Gastrocnemius medialis (tissue), 4 donors: ENCODE measurements around the gene FAM117B. TPM values are rescaled to one million over a fixed set of nuclear protein-coding genes. Genes with fewer than 3 reads are reported as not detected.

Experiments
- ATAC-seq, 2 donors: fragments of 150-250 bp; one replicate each; pipeline ENCODE4 v1.9.1; 2016
- DNase-seq, 2 donors: peaks; one replicate each; pipeline ENCODE4 v3.0.0-alpha.2; 2019
- H3K27ac ChIP-seq, 4 donors: fragments of 200-600 bp; sonication (generic); 1 replicate in 1 of 4; 2 replicates in 3 of 4; pipeline ENCODE4 v1.5.1; 2016 to 2018; ENCODE audit warnings: mild to moderate bottlenecking in 2 of 4, moderate library complexity in 1 of 4
- H3K27me3 ChIP-seq, 3 donors: fragments of 200-600 bp; sonication (generic) in 2 of 3; 1 replicate in 1 of 3; 2 replicates in 2 of 3; pipeline versions ENCODE4 v1.5.1 to v1.6.0; 2016 to 2019; ENCODE audit warnings: mild to moderate bottlenecking in 1 of 3, moderate library complexity in 1 of 3
- H3K36me3 ChIP-seq, 2 donors: fragments of 200-600 bp; sonication (generic) in 1 of 2; one replicate each; pipeline ENCODE4 v1.5.1; 2017 to 2018
- H3K4me1 ChIP-seq, 2 donors: fragments of 200-600 bp; sonication (generic) in 1 of 2; one replicate each; pipeline ENCODE4 v1.5.1; 2016 to 2017; ENCODE audit warnings: mild to moderate bottlenecking in 2 of 2
- H3K4me3 ChIP-seq, 4 donors: fragments of 200-600 bp; sonication (generic) in 3 of 4; 1 replicate in 1 of 4; 2 replicates in 3 of 4; pipeline ENCODE4 v1.5.1; 2016 to 2019; ENCODE audit warnings: mild to moderate bottlenecking in 2 of 4
- H3K9me3 ChIP-seq, 3 donors: fragments of 200-600 bp; sonication (generic) in 2 of 3; 1 replicate in 1 of 3; 2 replicates in 2 of 3; pipeline ENCODE4 v1.5.1; 2016 to 2019
- CTCF ChIP-seq, 5 experiments: fragments of 450-650 bp in 3 of 5; fragments of 200-600 bp in 2 of 5; sonication (generic) in 2 of 5; IDR thresholded peaks in 4 of 5; conservative IDR thresholded peaks in 1 of 5; 1 replicate in 4 of 5; 2 replicates in 1 of 5; pipeline ENCODE4 v1.5.1; 2016 to 2019; ENCODE audit warnings: antibody characterized with exemption in 5 of 5, mild to moderate bottlenecking in 3 of 5, moderate library complexity in 3 of 5
- POLR2A ChIP-seq, 2 donors: fragments of 450-650 bp; IDR thresholded peaks; one replicate each; pipeline ENCODE4 v1.6.1; 2017; ENCODE audit warnings: antibody characterized with exemption in 2 of 2, mild to moderate bottlenecking in 2 of 2, moderate library complexity in 2 of 2
- in situ Hi-C, 4 donors: fragments of 200-750 bp; cut with MboI; loops; one replicate each; pipeline versions ENCODE4 v1.15.0 to v1.8.0; 2017; ENCODE audit warnings: low sequenced_read_pairs in 4 of 4
- intact Hi-C: fragments of 100-400 bp; cut with DNase I; formaldehyde crosslinking; loops from one replicate; pipeline ENCODE4 v1.15.1; 2023; ENCODE audit warnings: low total_unique reads
- total RNA-seq, 4 donors: library from RNA; depleted of rRNA; stranded (reverse); fragments of >200 nt; gene quantifications; one replicate each; pipeline versions ENCODE4 v1.1.0 to v1.2.3, GENCODE V29; 2016

The FAM117B gene
- total RNA-seq, 4 donors from 2014 or later = 1.5 to 4.5 (median 2.9) TPM

DNA sequence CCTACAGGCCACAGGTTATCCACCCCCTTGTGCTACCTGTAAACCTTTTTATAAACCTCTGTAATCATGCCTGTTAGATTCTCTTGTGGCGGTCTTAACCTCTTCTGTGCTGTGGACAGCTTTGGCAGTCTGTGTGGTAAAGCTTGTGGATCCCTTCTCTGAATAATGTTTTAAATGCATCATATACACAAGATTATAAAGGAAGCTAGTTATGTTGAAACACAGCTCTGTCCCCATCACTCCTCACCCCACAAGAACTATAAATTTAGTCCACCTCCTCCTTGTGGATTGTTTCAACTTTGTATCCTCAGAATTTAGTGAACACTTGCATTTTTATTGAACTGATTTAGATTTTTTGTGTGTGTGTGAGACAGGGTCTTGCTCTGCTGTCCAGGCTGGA is 129.1 kb downstream of the FAM117B start:
- H3K27me3 ChIP-seq = no peaks in the 10 kb centered on the region
- H3K9me3 ChIP-seq = no peaks in the 10 kb centered on the region
- in situ Hi-C loops = no loop called here
- peaks cover 0 to 19% of the 10 kb centered on the region in 2 donors for H3K36me3 ChIP-seq
- DNase-seq (no peak), ATAC-seq (no peak)
- no peak for TF ChIP-seq POLR2A (IDR thresholded peaks at IDR 0.05)
- no peak for TF ChIP-seq CTCF (IDR thresholded peaks at IDR 0.05 in 4 of 5, conservative IDR thresholded peaks at IDR 0.05 in 1 of 5)
- H3K4me1 ChIP-seq = no peaks in the 10 kb centered on the region
- intact Hi-C loops = no loop called here
- no peak overlapping the region for H3K27ac ChIP-seq
- no peak overlapping the region for H3K4me3 ChIP-seq

DNA sequence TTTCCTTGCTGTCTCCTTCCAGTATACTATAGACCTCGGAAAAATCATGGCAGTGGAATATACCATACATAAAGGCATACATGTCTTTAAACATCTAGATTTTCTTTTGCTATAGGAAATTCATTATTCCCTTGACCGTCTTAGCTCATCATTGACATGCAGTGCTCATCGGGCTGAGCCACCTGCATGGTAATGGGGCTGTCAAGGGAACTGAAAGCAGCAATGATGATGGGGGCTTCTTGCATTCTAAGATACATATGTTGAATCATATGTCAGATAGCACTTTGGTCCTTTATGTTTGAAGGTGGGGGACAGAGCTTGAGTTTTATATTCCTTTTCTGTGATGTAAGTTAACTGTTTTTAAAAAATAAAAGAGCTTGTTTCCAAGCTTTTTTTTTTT is 130.2 kb downstream of the FAM117B start:
- DNase-seq (no peak), ATAC-seq (no peak)
- no peak for TF ChIP-seq CTCF (IDR thresholded peaks at IDR 0.05 in 4 of 5, conservative IDR thresholded peaks at IDR 0.05 in 1 of 5)
- no peak for TF ChIP-seq POLR2A (IDR thresholded peaks at IDR 0.05)
- H3K27me3 ChIP-seq = no peaks in the 10 kb centered on the region
- H3K9me3 ChIP-seq = no peaks in the 10 kb centered on the region
- intact Hi-C loops = no loop called here
- peaks cover 0 to 15% of the 10 kb centered on the region in 2 donors for H3K36me3 ChIP-seq
- H3K4me3 ChIP-seq = no peak overlapping the region
- H3K27ac ChIP-seq = no peak overlapping the region
- no peaks in the 10 kb centered on the region for H3K4me1 ChIP-seq
- in situ Hi-C loops = no loop called here

DNA sequence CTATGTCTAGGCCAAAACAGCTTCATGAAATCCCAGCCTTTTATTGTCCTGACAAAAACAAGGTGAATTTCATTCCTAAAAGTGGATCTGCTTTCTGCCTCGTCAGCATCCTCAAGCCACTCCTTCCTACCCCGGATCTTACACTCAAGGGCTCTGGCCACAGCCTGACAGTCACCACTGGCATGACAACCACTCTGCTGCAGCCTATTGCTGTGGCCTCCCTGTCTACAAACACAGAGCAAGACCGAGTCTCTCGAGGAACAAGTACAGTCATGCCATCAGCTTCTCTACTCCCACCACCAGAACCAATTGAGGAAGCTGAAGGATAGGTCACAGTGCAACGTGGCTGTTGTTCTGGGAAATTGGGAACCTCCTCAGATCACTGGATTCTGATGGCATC is 130.7 kb downstream of the FAM117B start:
- intact Hi-C loops (no loop called here), in situ Hi-C loops (no loop called here)
- H3K27me3 ChIP-seq = no peaks in the 10 kb centered on the region
- DNase-seq (no peak), ATAC-seq (no peak)
- peaks cover 0 to 14% of the 10 kb centered on the region in 2 donors for H3K36me3 ChIP-seq
- TF ChIP-seq POLR2A (IDR thresholded peaks at IDR 0.05) (no peak), CTCF (IDR thresholded peaks at IDR 0.05 in 4 of 5, conservative IDR thresholded peaks at IDR 0.05 in 1 of 5) (no peak)
- no peaks in the 10 kb centered on the region for H3K9me3 ChIP-seq
- H3K4me3 ChIP-seq = no peak overlapping the region
- H3K27ac ChIP-seq = no peak overlapping the region
- H3K4me1 ChIP-seq = no peaks in the 10 kb centered on the region

GRCh38 chr2:202768273-202768672 is 133.5 kb downstream of the FAM117B start:
- no peak overlapping the region for H3K27ac ChIP-seq
- H3K4me1 ChIP-seq = no peaks in the 10 kb centered on the region
- intact Hi-C loops = no loop called here
- peaks cover 0 to 9% of the 10 kb centered on the region in 2 donors for H3K36me3 ChIP-seq
- no peaks in the 10 kb centered on the region for H3K27me3 ChIP-seq
- H3K4me3 ChIP-seq = no peak overlapping the region
- TF ChIP-seq POLR2A (IDR thresholded peaks at IDR 0.05) (no peak), CTCF (IDR thresholded peaks at IDR 0.05 in 4 of 5, conservative IDR thresholded peaks at IDR 0.05 in 1 of 5) (no peak)
- ATAC-seq (no peak), DNase-seq (no peak)
- in situ Hi-C loops = no loop called here
- H3K9me3 ChIP-seq = no peaks in the 10 kb centered on the region

GRCh38 chr2:202769201-202769600 is 134.4 kb downstream of the FAM117B start:
- no peak for ATAC-seq

More at GRCh38 chr2:202769201-202769600, 134.4 kb downstream of the FAM117B start:
- no peaks in the 10 kb centered on the region for H3K9me3 ChIP-seq
- intact Hi-C loops (no loop called here), in situ Hi-C loops (no loop called here)
- peaks cover 0 to 14% of the 10 kb centered on the region in 2 donors for H3K36me3 ChIP-seq
- no peak overlapping the region for H3K4me3 ChIP-seq
- no peaks in the 10 kb centered on the region for H3K4me1 ChIP-seq
- DNase-seq = no peak
- H3K27me3 ChIP-seq = no peaks in the 10 kb centered on the region
- TF ChIP-seq POLR2A (IDR thresholded peaks at IDR 0.05) (no peak), CTCF (IDR thresholded peaks at IDR 0.05 in 4 of 5, conservative IDR thresholded peaks at IDR 0.05 in 1 of 5) (no peak)
- H3K27ac ChIP-seq = no peak overlapping the region
